Upper lobe of left lung (tissue), 6 donors: Measurements from ENCODE around the gene COL7A1. TPM values are rescaled to one million over a fixed set of nuclear protein-coding genes. Genes with fewer than 3 reads are reported as not detected.
"Not testable (repeated sequence)": the region's sequence is repeated elsewhere in the genome, so short reads cannot be mapped to it uniquely, and the experiment has no call there.

Experiments
- ATAC-seq, 2 donors: fragments of 200-7000 bp; cut with Tn5 transposase; one replicate each; pipeline ENCODE4 v1.9.1; 2022; ENCODE audit warnings: mild to moderate bottlenecking in 2 of 2, moderate library complexity in 2 of 2; ENCODE audit not compliant: low FRiP score in 2 of 2
- DNase-seq, 2 donors: peaks; one replicate each; pipeline ENCODE4 v3.0.0-alpha.2; 2019 to 2020
- H3K27ac ChIP-seq, 4 donors: fragments of 200-600 bp; sonication (generic); one replicate each; pipeline ENCODE4 v1.5.1; 2016 to 2019
- H3K27me3 ChIP-seq, 4 donors: fragments of 200-600 bp; sonication (generic); one replicate each; pipeline ENCODE4 v1.5.1; 2017 to 2019
- H3K36me3 ChIP-seq, 4 donors: fragments of 200-600 bp; sonication (generic); one replicate each; pipeline ENCODE4 v1.5.1; 2016 to 2019
- H3K4me1 ChIP-seq, 4 donors: fragments of 200-600 bp; sonication (generic); one replicate each; pipeline ENCODE4 v1.5.1; 2018 to 2019
- H3K4me3 ChIP-seq, 4 donors: fragments of 200-600 bp; sonication (generic); one replicate each; pipeline ENCODE4 v1.5.1; 2017 to 2019; ENCODE audit warnings: mild to moderate bottlenecking in 2 of 4, moderate library complexity in 1 of 4
- H3K9me3 ChIP-seq, 4 donors: fragments of 200-600 bp; sonication (generic); one replicate each; pipeline ENCODE4 v1.5.1; 2018 to 2019
- EP300 ChIP-seq, 4 donors: sonication (generic); formaldehyde crosslinking; IDR thresholded peaks; one replicate each; pipeline ENCODE4 v1.5.1; 2017; ENCODE audit warnings: antibody characterized with exemption in 4 of 4, control low read depth in 2 of 4
- POLR2A ChIP-seq, 4 donors: fragments of 450-650 bp; IDR thresholded peaks; one replicate each; pipeline ENCODE4 v1.5.1; 2016 to 2017; ENCODE audit warnings: antibody characterized with exemption in 4 of 4, mild to moderate bottlenecking in 2 of 4
- POLR2AphosphoS5 ChIP-seq, 2 donors: sonication (generic); formaldehyde crosslinking; IDR thresholded peaks; one replicate each; pipeline ENCODE4 v1.5.1; 2017; ENCODE audit warnings: antibody characterized with exemption in 2 of 2
- WGBS, 2 donors: methylation state at CpG; one replicate each; pipeline ENCODE4 v1.1.5; 2017 to 2018; 5-methylcytosine and 5-hydroxymethylcytosine counted together
- total RNA-seq, 6 donors: library from RNA; depleted of rRNA in 4 of 6; stranded (reverse); fragments of >200 nt in 4 of 6; gene quantifications; one replicate each; pipeline versions ENCODE4 v1.1.0 to v1.2.1, GENCODE V29; 2016 to 2021
- TF ChIP-seq, protein P1 (sequence below), 6 experiments: fragments of 450-650 bp in 4 of 6; fragments of 200-600 bp in 2 of 6; sonication (generic) in 2 of 6; IDR thresholded peaks; one replicate each; pipeline ENCODE4 v1.5.1; 2016 to 2019; ENCODE audit warnings: antibody characterized with exemption in 6 of 6
- donor health status: DM: no; HTN: no; CAD: no; lungs with moderate emphysema.
- donor health status: DM: no; HTN: yes; CAD: no; lungs with severe emphysema.

Gene COL7A1
- total RNA-seq, 6 donors from 2014 or later, result 2.7 to 30.4 (median 4.6) TPM

DNA sequence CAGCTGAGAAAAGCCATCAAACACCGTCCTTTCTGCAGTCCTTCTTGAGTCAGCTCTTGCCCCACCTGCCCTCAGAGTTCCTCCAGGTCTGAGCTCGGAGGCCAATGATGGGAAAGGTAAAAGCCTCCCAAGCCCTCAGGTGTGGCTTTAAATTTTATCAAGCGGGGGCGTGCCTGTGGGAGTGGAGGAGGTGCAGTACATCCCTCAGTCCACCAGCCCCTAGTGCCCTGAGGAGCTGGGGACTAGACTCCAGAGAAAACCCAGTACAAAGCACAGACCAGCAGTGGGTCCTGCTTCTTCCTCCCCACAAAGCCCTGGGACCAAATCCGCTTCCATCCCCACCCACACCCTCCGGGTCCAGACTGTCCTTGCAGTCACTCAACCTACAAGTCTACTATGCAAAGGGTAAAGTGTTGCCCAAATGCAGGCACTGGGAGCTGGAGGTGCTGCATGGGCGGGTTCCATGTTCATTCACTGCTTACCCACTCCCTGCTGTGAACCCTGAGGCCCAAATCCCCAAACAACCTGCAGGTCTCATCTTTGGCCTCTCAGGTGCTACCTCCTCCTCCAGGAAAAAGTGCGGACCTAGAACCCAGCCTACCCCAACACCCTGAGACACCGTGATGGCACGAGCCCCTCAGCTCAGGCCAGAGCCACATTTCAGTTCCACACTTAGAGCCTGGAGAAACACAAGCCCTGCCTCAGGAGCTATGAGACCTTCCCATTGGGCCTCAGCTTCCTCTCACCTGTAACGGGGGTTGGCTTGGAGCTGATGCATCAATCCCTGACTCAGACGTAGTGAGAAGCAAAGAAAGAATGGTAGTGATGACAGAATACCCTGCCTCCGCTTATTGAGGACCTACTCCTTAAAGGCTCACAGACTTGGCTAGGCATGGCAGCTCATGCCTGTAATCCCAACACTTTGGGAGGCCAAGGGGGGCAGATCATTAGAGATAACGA lies 41.0 kb downstream of the COL7A1 start:
- no peak overlapping the region for H3K4me3 ChIP-seq
- H3K4me1 ChIP-seq, result peaks cover 18 to 47% (median 30%) of the 10 kb centered on the region in 4 donors
- TF ChIP-seq, protein P1, sequence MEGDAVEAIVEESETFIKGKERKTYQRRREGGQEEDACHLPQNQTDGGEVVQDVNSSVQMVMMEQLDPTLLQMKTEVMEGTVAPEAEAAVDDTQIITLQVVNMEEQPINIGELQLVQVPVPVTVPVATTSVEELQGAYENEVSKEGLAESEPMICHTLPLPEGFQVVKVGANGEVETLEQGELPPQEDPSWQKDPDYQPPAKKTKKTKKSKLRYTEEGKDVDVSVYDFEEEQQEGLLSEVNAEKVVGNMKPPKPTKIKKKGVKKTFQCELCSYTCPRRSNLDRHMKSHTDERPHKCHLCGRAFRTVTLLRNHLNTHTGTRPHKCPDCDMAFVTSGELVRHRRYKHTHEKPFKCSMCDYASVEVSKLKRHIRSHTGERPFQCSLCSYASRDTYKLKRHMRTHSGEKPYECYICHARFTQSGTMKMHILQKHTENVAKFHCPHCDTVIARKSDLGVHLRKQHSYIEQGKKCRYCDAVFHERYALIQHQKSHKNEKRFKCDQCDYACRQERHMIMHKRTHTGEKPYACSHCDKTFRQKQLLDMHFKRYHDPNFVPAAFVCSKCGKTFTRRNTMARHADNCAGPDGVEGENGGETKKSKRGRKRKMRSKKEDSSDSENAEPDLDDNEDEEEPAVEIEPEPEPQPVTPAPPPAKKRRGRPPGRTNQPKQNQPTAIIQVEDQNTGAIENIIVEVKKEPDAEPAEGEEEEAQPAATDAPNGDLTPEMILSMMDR (IDR thresholded peaks at IDR 0.05), result no peak
- TF ChIP-seq POLR2A (IDR thresholded peaks at IDR 0.05), result no peak
- TF ChIP-seq EP300 (IDR thresholded peaks at IDR 0.05), result no peak
- no peak for TF ChIP-seq POLR2AphosphoS5 (IDR thresholded peaks at IDR 0.05)
- ATAC-seq (no peak), DNase-seq (no peak)
- WGBS, 2 donors, result 84 to 94% methylated on average over 6 to 14 of the region's 14 CpGs
- H3K27me3 ChIP-seq, result no peaks in the 10 kb centered on the region
- H3K36me3 ChIP-seq, result no peaks in the 10 kb centered on the region
- H3K9me3 ChIP-seq, result no peaks in the 10 kb centered on the region
- H3K27ac ChIP-seq, result peak overlapping the region in 3 of 4 donors; percentile 24 to 58 (median 26)

DNA sequence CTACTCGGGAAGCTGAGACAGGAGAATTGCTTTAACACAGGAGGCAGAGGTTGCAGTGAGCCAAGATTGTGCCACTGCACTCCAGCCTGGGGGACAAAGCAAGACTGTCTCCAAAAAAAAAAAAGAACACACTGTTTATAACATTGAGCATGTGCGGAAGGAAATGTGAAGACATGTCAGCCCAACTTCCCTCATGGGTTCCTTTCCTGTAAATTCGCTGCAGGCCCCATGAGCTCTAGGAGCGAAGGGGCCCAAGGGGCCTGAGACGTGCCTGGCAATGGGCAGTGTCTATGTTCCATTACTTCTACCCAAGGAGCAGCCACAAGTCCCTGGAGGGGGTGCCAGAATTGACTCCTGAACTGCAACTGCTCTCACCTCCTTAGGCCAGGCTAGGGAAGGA lies 41.8 kb downstream of the COL7A1 start:
- Histone ChIP-seq H3K9me3 (no peaks in the 10 kb centered on the region), H3K36me3 (no peaks in the 10 kb centered on the region), H3K27me3 (no peaks in the 10 kb centered on the region), H3K4me1 (peaks cover 21 to 46% (median 26%) of the 10 kb centered on the region in 4 donors), H3K4me3 (no peak overlapping the region), H3K27ac (peak overlapping the region; percentile 21 to 58 (median 25))
- ATAC-seq (no peak), DNase-seq (no peak)
- TF ChIP-seq POLR2A (IDR thresholded peaks at IDR 0.05) (no peak), EP300 (IDR thresholded peaks at IDR 0.05) (no peak), POLR2AphosphoS5 (IDR thresholded peaks at IDR 0.05) (no peak)
- TF ChIP-seq, protein P1 (IDR thresholded peaks at IDR 0.05), result no peak
- 70 to 84% methylated on average over 5 of the region's 5 CpGs for WGBS, 2 donors

DNA sequence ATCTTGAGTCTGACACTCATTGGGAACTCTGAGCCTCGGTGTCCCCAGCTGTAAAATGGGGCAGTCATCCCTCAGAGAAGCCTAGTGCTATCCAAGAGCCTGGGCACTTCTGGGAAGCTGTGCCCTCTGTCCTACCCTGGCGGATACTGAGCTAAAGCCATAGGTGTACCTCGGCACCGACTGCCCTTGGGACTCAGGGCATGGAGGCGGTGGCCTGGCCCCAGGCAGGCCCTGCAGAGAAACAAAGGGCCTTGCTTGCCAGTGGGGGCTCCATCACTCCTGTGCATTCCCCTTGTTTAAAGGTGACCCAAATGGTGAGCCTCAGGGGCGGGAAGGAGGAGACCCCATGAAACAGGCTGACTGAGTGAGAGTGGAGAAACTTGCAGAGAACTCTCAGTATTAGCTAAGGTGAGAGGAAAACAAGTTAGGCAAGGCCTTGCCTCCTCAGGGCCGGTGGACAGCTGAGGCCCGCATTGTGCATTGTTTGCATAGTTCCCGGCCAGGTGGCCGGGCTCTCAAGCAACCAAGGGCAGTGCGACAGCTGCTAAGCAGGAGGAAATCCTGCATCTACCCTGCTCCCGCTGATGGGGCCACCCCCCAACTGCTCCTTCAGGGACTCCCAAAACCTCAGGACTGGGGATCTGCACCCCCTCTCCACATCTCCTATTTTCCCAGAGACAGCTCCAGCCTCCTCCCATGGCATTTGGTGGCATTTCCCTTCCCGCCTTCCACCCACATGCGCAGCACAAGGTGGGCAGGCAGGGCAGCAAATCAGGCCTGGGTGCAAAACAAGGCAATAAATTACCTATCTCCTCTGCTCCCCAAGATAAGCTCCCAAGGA lies 42.8 kb downstream of the COL7A1 start:
- Histone ChIP-seq H3K9me3 (no peaks in the 10 kb centered on the region), H3K36me3 (peaks cover 0 to 7% (median 0%) of the 10 kb centered on the region in 4 donors), H3K4me3 (no peak overlapping the region), H3K27ac (peak overlapping the region in 2 of 4 donors; percentile 26 to 34), H3K4me1 (peaks cover 15 to 37% (median 17%) of the 10 kb centered on the region in 4 donors), H3K27me3 (no peaks in the 10 kb centered on the region)
- no peak for ATAC-seq
- DNase-seq, result no peak
- TF ChIP-seq POLR2A (IDR thresholded peaks at IDR 0.05), result no peak
- no peak for TF ChIP-seq EP300 (IDR thresholded peaks at IDR 0.05)
- TF ChIP-seq, protein P1 (IDR thresholded peaks at IDR 0.05), result no peak
- TF ChIP-seq POLR2AphosphoS5 (IDR thresholded peaks at IDR 0.05), result no peak
- WGBS, 2 donors, result 76 to 77% methylated on average over 5 to 14 of the region's 14 CpGs

DNA sequence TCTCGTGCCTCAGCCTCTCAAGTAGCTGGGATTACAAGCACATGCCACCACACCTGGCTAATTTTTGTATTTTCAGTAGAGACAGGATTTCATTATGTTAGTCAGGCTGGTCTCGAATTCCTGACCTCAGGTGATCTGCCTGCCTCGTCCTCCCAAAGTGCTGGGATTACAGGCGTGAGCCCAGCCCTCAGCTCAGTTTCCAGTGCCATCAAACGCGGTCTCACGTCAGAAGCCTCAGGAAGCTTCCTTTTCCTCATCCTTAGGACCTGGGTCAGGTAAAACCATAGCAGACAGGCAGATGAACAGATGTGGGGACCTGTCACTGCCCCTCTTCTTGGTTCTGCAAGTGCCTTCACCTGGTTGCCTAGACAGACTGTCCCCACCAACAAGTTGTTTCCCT lies 43.5 kb downstream of the COL7A1 start:
- DNase-seq, H3K4me3 ChIP-seq, H3K27me3 ChIP-seq, ATAC-seq, H3K27ac ChIP-seq, H3K9me3 ChIP-seq: not testable (repeated sequence)
- 88 to 93% methylated on average over 7 of the region's 7 CpGs for WGBS, 2 donors
- Histone ChIP-seq H3K4me1 (peaks cover 12 to 33% (median 15%) of the 10 kb centered on the region in 4 donors), H3K36me3 (peaks cover 0 to 11% (median under 1%) of the 10 kb centered on the region in 4 donors)
